Subcutaneous adipose tissue (tissue), 4 donors: ENCODE measurements around the gene TOB2. TPM values are rescaled to one million over a fixed set of nuclear protein-coding genes. Genes with fewer than 3 reads are reported as not detected.

Experiments
- CTCF ChIP-seq: fragments of 450-650 bp; IDR thresholded peaks from one replicate; pipeline ENCODE4 v1.5.1; 2016; ENCODE audit warnings: low read depth, mild to moderate bottlenecking, control low read depth, antibody characterized with exemption, moderate library complexity
- total RNA-seq, 4 donors: library from RNA; depleted of rRNA; stranded (reverse); fragments of >200 nt; gene quantifications; one replicate each; pipeline ENCODE4 v1.1.0, GENCODE V29; 2016

The TOB2 gene
- total RNA-seq, 4 donors from 2014 or later = 35.5 to 80.6 (median 43.9) TPM

DNA sequence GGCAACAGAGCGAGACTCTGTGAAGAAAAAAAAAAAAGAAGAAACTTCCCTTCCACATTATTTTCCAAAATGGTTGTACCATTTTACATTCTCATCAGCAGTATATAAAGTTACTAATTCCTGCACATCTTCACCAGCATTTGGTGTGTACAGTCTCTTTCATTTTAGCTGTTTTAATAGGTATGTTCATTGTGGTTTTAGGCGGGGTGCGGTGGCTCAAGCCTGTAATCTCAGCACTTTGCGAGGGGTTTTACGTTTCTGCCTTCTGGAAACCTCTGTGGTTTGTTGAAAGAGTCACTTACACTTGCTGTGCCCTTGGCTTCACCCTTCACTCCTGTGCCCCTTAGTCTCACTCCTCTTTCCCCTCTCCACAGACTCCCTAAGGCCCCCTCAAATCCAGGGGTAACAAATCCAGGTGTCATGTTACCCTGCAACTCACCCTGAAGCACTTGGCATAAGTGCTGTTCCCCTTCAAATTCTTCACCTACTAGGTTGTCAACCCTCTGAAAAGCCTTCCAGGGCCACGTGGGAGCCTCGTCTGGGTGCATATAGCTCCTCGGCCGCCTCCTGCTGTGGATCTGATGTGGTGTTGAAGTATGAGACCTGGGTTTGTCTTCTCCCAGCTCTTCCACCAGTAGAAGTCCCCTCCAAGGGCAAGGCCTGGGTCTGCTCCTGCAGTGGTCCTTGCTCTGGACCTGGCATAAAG is 20.8 kb downstream of the TOB2 start:
- no peak for TF ChIP-seq CTCF

DNA sequence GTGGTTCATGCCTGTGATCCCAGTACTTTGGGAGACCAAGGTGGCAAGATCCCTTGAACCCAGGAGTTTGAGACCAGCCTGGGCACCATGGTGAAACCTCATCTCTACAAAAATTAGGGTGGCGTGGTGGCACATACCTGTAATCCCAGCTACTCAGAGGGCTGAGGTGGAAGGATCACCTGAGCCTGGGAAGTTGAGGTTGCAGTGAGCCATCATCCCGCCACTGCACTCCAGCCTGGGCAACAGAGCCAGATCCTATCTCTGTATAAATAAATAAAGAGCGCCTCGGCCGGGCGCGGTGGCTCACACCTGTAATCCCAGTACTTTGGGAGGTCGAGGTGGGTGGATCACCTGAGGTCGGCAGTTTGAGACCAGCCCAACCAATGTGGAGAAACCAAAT is 27.9 kb downstream of the TOB2 start:
- no peak for TF ChIP-seq CTCF

GRCh38 chr22:41417622-41418390 is 28.8 kb downstream of the TOB2 start:
- TF ChIP-seq CTCF = no peak

- TF ChIP-seq CTCF = no peak
Measured at GRCh38 chr22:41415554-41415953, 31.0 kb downstream of the TOB2 start.

DNA sequence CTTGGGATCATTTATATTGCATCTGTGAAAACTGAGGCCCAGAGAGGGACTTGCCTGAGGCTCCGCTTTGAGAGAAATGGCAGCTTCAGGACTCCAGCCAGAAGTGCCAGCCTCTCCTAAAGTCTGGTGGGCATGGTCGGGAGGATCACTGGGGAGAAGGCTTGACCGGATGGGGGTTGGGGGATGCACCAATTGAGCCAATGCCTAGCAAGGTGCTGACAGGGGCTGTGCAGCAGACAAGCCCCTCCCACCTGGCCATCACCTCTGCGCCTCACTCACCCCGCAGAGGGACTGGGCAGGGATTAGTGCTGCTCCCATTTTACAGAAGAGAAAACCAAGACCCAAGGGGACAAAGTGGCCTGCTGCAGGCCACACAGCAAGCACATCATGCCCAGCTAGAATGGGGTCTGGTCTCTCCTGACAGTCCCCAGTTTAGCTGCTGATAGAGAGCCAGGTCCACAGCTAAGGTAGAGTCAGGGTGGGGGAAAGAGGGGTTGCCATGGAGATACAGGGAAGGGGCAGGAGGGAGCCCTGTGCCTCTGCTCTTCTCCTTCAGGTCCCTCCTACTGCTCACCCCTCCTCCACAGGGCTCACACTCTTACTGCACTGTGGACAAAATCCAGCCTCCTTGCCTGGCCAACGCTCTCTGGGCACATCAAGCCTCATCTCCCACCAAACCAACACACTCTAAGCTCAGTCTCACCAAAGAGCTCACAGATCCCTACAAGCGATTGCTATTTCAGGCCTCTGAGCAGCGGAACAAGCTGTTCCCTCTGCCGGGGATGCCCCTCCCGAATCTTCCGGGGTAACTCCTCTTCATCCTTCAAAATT is 35.4 kb downstream of the TOB2 start:
- no peak for TF ChIP-seq CTCF

- TF ChIP-seq CTCF = no peak
Measured at GRCh38 chr22:41410311-41410751, 36.3 kb downstream of the TOB2 start.

GRCh38 chr22:41408665-41409064 is 37.9 kb downstream of the TOB2 start:
- no peak for TF ChIP-seq CTCF
